Upper lobe of left lung (tissue), 4 donors: ENCODE measurements around the gene ERC1.

Experiments used
- EP300 ChIP-seq, 4 donors: sonication (generic); formaldehyde crosslinking; IDR thresholded peaks; one replicate each; pipeline ENCODE4 v1.5.1; 2017; ENCODE audit warnings: antibody characterized with exemption in 4 of 4, control low read depth in 2 of 4
- POLR2A ChIP-seq, 4 donors: fragments of 450-650 bp; IDR thresholded peaks; one replicate each; pipeline ENCODE4 v1.5.1; 2016 to 2017; ENCODE audit warnings: antibody characterized with exemption in 4 of 4, mild to moderate bottlenecking in 2 of 4
- POLR2AphosphoS5 ChIP-seq, 2 donors: sonication (generic); formaldehyde crosslinking; IDR thresholded peaks; one replicate each; pipeline ENCODE4 v1.5.1; 2017; ENCODE audit warnings: antibody characterized with exemption in 2 of 2
- TF ChIP-seq, protein P1 (sequence below), 6 experiments: fragments of 450-650 bp in 4 of 6; fragments of 200-600 bp in 2 of 6; sonication (generic) in 2 of 6; IDR thresholded peaks; one replicate each; pipeline ENCODE4 v1.5.1; 2016 to 2019; ENCODE audit warnings: antibody characterized with exemption in 6 of 6

DNA sequence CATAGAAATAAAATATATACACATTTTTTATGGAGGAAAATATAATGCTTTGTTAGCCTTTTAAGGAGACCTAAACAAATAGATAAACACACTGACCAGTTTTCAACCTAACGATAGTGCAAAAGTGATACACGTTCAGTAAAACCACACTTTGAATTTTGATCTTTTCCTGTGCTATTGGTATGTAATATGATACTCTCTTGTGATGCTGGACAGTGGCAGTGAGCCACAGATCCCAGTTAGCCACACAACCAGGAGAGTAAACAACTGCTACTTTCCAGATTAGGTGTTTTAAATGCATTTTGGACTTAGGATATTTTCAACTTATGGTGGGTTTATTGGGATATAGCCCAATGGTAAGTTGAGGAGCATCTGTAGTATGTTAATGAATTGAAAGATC is 243.1 kb downstream of the ERC1 start:
- TF ChIP-seq, protein P1, sequence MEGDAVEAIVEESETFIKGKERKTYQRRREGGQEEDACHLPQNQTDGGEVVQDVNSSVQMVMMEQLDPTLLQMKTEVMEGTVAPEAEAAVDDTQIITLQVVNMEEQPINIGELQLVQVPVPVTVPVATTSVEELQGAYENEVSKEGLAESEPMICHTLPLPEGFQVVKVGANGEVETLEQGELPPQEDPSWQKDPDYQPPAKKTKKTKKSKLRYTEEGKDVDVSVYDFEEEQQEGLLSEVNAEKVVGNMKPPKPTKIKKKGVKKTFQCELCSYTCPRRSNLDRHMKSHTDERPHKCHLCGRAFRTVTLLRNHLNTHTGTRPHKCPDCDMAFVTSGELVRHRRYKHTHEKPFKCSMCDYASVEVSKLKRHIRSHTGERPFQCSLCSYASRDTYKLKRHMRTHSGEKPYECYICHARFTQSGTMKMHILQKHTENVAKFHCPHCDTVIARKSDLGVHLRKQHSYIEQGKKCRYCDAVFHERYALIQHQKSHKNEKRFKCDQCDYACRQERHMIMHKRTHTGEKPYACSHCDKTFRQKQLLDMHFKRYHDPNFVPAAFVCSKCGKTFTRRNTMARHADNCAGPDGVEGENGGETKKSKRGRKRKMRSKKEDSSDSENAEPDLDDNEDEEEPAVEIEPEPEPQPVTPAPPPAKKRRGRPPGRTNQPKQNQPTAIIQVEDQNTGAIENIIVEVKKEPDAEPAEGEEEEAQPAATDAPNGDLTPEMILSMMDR (IDR thresholded peaks at IDR 0.05) = no peak
- TF ChIP-seq POLR2AphosphoS5 (IDR thresholded peaks at IDR 0.05) = no peak
- no peak for TF ChIP-seq POLR2A (IDR thresholded peaks at IDR 0.05)
- TF ChIP-seq EP300 (IDR thresholded peaks at IDR 0.05) = no peak
